SKM-1 treated with dmso at 0.1 percent for 144 hours (cell line): ENCODE results near the gene LAMB4.

ENCODE experiments used
- DNase-seq: peaks from one replicate; lab custom pipeline; 2025; ENCODE audit not compliant: unreplicated experiment; lab: John Stamatoyannopoulos, UW

Gene LAMB4

GRCh38 chr7:107999779-108000560 lies 130.2 kb downstream of the LAMB4 start:
- DNase-seq, result no peak

GRCh38 chr7:107998660-107999480 lies 131.3 kb downstream of the LAMB4 start:
- no peak for DNase-seq

- no peak for DNase-seq
Observed at GRCh38 chr7:107998150-107998549, 132.0 kb downstream of the LAMB4 start.

- DNase-seq, result no peak
Observed at GRCh38 chr7:107996072-107996882, 133.9 kb downstream of the LAMB4 start.

GRCh38 chr7:107995184-107996071 lies 134.7 kb downstream of the LAMB4 start:
- DNase-seq, result no peak

GRCh38 chr7:107994421-107995030 lies 135.6 kb downstream of the LAMB4 start:
- DNase-seq, result no peak

- no peak for DNase-seq
Observed at GRCh38 chr7:107993891-107994291, 136.3 kb downstream of the LAMB4 start.

- no peak for DNase-seq
Observed at GRCh38 chr7:107989618-107990373, 140.4 kb downstream of the LAMB4 start.

GRCh38 chr7:107982918-107983389 lies 147.2 kb downstream of the LAMB4 start:
- DNase-seq, result no peak

- no peak for DNase-seq
Observed at GRCh38 chr7:107982042-107982840, 147.9 kb downstream of the LAMB4 start.

- DNase-seq, result no peak
Observed at GRCh38 chr7:107981466-107981865, 148.7 kb downstream of the LAMB4 start.

- DNase-seq, result no peak
Observed at GRCh38 chr7:107980671-107981190, 149.4 kb downstream of the LAMB4 start.

- no peak for DNase-seq
Observed at GRCh38 chr7:107980171-107980570, 150.0 kb downstream of the LAMB4 start.

- no peak for DNase-seq
Observed at GRCh38 chr7:107978815-107979408, 151.2 kb downstream of the LAMB4 start.

- no peak for DNase-seq
Observed at GRCh38 chr7:107977048-107977447, 153.1 kb downstream of the LAMB4 start.

- no peak for DNase-seq
Observed at GRCh38 chr7:107976620-107977019, 153.5 kb downstream of the LAMB4 start.

GRCh38 chr7:107975394-107976013 lies 154.7 kb downstream of the LAMB4 start:
- DNase-seq, result no peak
